Stomach (tissue), 4 donors: ENCODE results near the gene MTHFD2L.
A peak's percentile ranks its signal among the peaks of the same experiment; 100 is the strongest.

Experiments used
- EP300 ChIP-seq: sonication (generic); formaldehyde crosslinking; IDR thresholded peaks from one replicate; pipeline ENCODE4 v1.6.1; 2017; ENCODE audit warnings: antibody characterized with exemption
- POLR2A ChIP-seq, 4 donors: fragments of 450-650 bp; IDR thresholded peaks; one replicate each; pipeline ENCODE4 v1.6.1; 2016; ENCODE audit warnings: antibody characterized with exemption in 4 of 4, control low read depth in 2 of 4, mild to moderate bottlenecking in 1 of 4, moderate library complexity in 1 of 4
- TF ChIP-seq, protein P1 (sequence below), 7 experiments: fragments of 450-650 bp in 4 of 7; fragments of 200-600 bp in 3 of 7; sonication (generic) in 3 of 7; IDR thresholded peaks; one replicate each; pipeline ENCODE4 v1.5.1; 2016 to 2019; ENCODE audit warnings: antibody characterized with exemption in 7 of 7, control low read depth in 2 of 7, mild to moderate bottlenecking in 1 of 7

DNA sequence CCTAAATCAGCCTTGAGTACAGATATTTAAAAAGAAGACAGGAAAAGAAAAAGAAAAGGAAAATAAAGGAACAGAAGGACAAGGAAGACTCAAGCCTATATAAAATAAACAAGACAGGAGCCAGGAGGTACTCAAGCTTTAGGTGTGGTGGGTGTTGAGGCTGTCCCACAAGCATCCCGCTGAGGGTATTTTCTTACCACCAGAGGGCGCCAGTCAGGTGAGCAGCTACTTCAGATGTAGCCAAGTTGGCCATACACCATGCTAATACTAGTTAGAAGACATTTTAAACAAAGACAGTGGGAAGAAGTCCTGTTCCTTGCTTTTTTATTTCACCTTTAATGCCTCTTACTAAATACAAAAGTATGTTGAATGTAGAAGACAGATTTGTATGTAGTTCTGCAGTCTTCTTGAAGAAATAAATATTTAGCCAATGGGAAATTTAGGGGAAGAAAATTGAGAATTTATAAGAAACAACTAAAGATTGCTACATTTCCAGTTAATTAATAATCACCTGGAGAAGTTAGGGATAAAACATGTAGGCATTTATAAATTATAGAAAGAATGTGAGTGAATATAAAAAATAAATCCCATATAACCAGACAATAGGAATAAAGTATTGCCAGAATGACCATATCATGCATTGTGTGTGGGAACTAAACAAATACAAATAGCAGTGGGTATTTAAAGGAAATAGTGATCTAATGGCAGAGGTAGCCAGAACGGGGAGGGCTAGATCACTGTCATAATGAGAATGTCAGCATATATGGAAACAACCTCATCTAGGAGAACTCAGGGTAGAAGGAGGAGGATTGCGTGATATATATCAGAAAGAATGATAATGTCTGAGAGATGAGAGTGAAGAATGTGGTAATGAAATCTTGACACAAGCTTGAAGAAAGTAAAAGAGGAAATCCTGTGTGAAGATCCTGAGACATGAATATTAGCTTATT is 71.0 kb downstream of the MTHFD2L start:
- TF ChIP-seq POLR2A (IDR thresholded peaks at IDR 0.05) (no peak), EP300 (no peak)
- TF ChIP-seq, protein P1, sequence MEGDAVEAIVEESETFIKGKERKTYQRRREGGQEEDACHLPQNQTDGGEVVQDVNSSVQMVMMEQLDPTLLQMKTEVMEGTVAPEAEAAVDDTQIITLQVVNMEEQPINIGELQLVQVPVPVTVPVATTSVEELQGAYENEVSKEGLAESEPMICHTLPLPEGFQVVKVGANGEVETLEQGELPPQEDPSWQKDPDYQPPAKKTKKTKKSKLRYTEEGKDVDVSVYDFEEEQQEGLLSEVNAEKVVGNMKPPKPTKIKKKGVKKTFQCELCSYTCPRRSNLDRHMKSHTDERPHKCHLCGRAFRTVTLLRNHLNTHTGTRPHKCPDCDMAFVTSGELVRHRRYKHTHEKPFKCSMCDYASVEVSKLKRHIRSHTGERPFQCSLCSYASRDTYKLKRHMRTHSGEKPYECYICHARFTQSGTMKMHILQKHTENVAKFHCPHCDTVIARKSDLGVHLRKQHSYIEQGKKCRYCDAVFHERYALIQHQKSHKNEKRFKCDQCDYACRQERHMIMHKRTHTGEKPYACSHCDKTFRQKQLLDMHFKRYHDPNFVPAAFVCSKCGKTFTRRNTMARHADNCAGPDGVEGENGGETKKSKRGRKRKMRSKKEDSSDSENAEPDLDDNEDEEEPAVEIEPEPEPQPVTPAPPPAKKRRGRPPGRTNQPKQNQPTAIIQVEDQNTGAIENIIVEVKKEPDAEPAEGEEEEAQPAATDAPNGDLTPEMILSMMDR (IDR thresholded peaks at IDR 0.05): peak in 5 of 7 experiments; percentile 43 to 78 (median 53)
